ENCODE results near the gene TCF12.

The TCF12 gene

DNA sequence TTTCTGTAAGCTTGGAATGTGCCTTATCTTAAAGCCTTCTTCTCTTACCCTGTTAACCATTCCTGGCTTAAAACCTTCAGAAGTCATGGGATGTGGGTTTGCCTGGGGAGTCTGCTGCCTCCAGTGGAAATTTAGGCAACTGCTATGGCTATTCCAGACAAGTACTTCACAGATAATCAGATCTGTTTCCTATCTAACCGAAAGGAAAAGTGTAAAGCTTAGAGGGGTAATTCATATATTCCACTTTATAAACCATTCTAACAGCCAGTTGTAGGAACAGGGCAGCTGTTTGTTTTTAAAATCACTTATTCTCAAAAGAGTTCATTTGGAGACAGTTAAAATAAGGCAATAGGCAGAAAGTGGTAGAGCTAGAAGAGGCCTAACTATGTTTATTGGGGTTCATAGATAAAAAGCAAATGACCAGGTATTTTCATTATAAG, 219.9 kb downstream of the TCF12 start:
- DNase-seq (ENCODE audit: low read depth), result peak; percentile 55
- no peak overlapping the region for H3K4me3 ChIP-seq (ENCODE audit: low read length)
- TF ChIP-seq, protein P1, sequence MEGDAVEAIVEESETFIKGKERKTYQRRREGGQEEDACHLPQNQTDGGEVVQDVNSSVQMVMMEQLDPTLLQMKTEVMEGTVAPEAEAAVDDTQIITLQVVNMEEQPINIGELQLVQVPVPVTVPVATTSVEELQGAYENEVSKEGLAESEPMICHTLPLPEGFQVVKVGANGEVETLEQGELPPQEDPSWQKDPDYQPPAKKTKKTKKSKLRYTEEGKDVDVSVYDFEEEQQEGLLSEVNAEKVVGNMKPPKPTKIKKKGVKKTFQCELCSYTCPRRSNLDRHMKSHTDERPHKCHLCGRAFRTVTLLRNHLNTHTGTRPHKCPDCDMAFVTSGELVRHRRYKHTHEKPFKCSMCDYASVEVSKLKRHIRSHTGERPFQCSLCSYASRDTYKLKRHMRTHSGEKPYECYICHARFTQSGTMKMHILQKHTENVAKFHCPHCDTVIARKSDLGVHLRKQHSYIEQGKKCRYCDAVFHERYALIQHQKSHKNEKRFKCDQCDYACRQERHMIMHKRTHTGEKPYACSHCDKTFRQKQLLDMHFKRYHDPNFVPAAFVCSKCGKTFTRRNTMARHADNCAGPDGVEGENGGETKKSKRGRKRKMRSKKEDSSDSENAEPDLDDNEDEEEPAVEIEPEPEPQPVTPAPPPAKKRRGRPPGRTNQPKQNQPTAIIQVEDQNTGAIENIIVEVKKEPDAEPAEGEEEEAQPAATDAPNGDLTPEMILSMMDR (conservative IDR thresholded peaks at IDR 0.05; ENCODE audit: low read length), result peak; percentile 84

DNA sequence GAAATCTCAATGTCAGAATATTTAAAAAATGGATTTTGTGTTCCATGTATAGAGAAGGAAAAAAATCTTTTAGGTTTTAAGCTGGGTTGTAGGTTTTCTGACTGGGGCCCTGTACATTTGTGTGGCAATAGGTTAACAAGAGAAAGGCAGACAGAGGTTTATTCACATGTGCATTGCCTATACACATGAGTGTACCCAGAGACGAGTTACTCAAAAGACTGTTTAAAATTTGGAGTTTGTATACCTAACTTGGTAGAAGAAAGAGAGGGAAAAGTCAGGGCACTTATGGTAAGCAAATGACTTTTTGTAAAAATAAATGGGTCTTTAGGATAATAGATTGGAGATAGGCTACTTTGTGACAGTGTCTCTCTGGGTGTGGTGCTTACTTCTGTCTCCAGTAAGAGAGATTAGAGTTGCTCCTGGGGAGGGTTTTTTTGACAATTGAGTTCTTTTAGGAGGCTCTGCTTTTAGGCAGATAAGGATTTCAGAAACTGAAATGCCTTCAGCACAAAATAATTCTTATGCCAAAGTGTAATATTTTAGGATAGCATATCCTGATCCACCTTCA, 225.2 kb downstream of the TCF12 start:
- no peak for DNase-seq (ENCODE audit: low read depth)
- no peak overlapping the region for H3K4me3 ChIP-seq (ENCODE audit: low read length)

DNA sequence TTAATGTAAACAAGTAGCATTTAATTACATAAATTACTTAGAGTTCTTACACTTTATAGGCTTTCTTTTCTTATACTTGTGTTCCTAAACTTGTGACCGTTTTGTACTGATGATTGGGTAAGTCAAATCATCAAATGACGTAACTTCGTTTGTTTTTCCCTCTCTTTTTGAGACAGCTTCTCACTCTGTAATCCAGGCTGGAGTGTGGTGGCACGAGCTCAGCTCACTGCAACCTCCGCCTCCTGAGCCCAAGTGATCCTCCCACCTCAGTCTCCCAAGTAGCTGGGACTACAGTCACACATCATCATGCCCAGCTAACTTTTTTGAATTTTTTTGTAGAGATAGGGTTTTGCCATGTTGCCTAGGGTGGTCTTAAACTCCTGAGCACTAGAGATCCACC, 226.0 kb downstream of the TCF12 start:
- no peak overlapping the region for H3K4me3 ChIP-seq (ENCODE audit: low read length)
- DNase-seq (ENCODE audit: low read depth), result no peak
- TF ChIP-seq, protein P1 (conservative IDR thresholded peaks at IDR 0.05; ENCODE audit: low read length), result no peak

More for the DNA sequence above, 225.2 kb downstream of the TCF12 start:
- TF ChIP-seq, protein P1 (conservative IDR thresholded peaks at IDR 0.05; ENCODE audit: low read length), result no peak

DNA sequence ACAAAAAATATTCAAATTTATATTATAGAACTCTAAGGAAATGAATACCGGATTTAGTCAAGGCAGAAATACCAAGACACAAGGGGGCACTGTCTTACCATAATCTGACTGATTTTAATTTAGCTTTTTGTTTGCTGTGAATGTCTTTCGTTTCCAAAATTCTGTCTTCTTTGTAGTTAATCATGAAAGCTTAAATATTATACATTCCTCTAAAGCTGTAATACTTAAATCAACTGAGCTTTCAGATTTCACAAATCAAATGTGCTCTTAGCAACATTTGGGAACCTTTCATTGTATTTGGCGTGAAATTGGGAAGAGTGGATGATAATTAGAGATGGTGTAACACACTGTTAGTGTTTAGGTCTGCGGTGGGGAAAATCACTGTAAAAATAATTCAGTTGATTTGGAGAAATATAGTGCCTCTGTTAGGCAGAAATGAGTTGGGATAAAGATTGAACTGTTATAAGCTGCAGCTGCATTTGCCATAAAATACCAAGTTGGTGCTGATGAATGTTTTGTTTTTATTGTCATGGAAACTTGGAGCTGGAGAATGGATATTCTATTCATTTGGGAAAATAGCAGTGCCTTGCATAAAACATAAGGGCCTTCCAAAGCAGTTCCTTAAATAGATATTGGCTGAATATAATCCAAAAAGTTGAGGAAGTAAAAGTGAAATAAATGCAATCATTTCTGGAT, 228.2 kb downstream of the TCF12 start:
- H3K4me3 ChIP-seq (ENCODE audit: low read length), result peak overlapping the region; percentile 15; the same call in 1 of the 2 replicates
- DNase-seq (ENCODE audit: low read depth), result peak; percentile 85

DNA sequence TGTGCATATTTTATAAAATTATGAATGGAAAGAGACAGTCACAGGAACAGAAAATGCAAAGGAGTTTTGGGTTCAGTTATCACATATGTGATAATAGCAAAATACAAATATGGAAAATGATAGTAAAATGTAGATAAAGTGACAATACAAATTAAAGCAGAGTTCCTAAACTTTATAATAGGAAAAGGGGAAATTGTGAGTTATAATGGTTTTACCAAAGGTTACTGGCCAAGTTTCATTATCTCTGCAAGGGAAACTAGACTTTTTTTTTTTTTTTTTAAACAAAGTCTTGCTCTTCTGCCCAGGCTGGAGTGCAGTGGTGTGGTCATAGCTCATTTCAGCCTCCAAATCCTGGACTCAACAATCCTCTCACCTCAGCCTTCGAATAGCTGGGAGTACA, 229.2 kb downstream of the TCF12 start:
- H3K4me3 ChIP-seq (ENCODE audit: low read length), result no peak overlapping the region
- no peak for DNase-seq (ENCODE audit: low read depth)

More for the DNA sequence above, 228.2 kb downstream of the TCF12 start:
- TF ChIP-seq, protein P1 (conservative IDR thresholded peaks at IDR 0.05; ENCODE audit: low read length), result peak; percentile 80

DNA sequence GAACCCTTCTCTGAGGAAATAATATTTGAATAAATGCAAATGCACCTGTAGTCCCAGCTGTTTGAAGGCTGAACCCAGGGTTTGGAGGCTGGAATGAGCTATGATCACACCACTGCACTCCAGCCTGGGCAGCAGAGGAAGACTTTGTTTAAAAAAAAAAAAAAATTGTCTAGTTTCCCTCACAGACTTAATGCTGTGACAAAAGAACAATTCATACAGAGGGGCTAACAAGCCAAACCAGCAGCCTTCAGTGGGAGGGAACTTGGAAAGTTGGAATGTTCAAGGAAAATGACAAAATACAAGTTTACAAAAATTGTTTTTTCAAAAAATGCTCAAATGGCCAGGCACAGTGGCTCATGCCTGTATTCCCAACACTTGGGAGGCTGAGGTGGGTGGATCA, 229.8 kb downstream of the TCF12 start:
- no peak for DNase-seq (ENCODE audit: low read depth)
- no peak overlapping the region for H3K4me3 ChIP-seq (ENCODE audit: low read length)
- TF ChIP-seq, protein P1 (conservative IDR thresholded peaks at IDR 0.05; ENCODE audit: low read length), result no peak

More for the DNA sequence above, 229.2 kb downstream of the TCF12 start:
- TF ChIP-seq, protein P1 (conservative IDR thresholded peaks at IDR 0.05; ENCODE audit: low read length), result no peak

DNA sequence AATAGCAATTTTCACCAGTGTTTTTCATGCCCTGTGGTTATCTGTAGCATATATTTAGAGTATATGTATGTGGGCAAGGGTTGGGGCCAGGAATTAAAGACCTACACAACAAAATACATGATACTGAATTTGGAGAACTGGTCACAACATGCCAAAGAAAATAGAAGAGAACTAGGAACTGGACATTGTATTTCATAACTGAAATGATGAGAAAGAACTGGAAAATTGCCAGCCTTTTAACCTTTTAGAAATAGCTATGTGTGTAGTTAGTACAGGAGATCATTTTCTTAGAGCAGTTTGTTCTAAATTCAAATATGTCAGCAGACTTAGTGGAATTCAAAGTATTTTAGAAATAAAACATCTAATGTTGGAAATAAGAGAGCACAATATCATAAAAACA, 230.8 kb downstream of the TCF12 start:
- no peak overlapping the region for H3K4me3 ChIP-seq (ENCODE audit: low read length)
- TF ChIP-seq, protein P1 (conservative IDR thresholded peaks at IDR 0.05; ENCODE audit: low read length), result no peak
- peak; percentile 50 for DNase-seq (ENCODE audit: low read depth)
